Limb (tissue), 2 donors: Measurements from ENCODE around the gene CRACR2A.

Experiments used
- DNase-seq, 2 donors: peaks; one replicate each; pipeline ENCODE4 v3.0.0-alpha.2; 2016; ENCODE audit errors: extremely low spot score in 2 of 2

CRACR2A gene

DNA sequence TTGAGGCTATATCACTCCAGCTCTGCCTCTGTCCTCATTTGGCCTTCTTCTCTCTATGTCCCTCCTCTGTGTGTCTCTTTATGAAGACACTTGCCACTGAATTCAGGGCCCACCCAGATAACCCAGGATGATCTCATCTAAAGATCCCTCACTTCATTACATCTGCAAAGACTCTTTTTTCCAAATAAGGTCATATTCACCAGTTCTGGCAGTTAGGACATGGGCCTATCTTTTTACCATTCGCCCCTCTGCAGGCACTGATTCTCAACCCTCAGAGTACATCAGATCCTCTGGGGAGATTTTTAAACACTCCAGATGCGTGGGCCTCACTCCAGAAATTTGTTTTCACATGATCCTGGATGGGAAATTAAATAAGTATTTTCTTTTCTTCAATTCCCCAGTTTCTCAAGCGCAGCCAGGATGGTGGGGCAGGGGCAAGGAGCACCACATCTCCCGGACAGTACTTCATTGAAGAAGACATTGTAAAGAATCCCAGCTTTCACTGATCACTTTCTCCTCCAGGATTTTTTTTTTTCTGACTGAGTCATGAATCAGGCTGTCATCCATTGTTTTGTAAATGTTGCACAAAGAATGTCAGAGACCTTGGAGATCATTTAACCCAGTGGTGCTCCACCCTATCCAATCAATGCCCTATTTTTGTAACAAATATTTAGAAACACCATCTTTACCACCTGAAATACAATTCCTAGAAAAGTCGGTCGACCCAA lies 27.4 kb downstream of the CRACR2A start:
- no peak for DNase-seq

DNA sequence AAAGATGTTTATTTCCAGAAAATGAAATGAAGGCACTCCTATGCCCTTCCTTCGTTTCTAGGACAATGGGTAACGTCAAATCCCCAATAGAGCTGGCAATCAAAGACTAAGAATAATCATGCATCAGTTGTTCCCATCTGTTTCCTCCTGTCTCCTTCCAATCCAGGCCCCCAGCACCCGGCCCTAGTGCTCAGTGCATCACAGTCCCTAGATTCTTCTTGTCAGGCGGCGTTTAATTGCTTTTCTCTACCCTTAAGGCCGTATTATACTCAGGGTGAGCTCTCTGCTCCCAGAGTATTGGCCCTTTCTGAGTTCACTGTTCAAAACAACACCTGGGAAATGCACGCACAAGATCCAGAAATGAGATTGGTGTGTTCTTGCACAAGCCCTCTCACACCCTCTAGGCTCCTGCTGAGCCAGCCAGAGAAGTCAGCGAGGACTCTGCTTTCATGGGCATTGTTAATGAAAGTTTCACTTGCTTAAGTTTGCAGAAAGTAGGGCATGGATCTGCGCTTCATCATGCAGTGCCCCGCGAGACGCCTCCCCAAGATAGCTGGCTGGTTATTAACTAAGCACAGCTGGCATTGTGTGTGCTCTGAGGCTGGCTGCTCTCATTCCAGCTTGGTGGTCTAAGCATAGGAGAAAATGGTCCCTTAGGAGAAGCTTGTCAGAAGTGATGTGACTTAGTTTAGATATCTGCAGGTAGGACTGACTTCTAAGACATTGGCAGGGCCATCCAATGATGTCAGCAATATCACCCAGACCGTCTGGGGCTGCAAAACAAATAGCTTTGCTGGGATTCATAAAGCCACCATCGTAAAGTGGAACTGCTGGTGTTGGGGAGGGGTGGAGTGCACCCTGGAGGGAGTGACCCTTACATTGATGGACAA lies 28.7 kb downstream of the CRACR2A start:
- DNase-seq = no peak

DNA sequence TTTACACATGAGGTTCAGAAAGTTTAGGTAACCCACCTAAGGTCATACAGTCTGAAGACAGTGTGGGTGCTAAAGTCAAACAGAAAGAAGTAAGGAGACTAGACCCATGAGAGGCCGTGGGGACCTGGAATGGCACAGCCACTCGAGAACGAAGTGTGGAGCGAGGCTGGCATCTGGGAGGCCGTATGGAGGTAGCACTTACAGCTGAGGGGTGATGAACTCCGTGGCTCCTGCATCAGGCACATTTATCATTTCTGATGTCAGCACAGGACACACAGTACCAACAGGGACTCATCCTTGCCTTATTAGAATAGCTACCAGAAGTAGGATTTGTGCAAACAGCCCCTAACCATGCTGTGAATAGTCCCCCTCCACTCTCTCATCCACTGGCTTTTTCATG lies 30.5 kb downstream of the CRACR2A start:
- DNase-seq = no peak

DNA sequence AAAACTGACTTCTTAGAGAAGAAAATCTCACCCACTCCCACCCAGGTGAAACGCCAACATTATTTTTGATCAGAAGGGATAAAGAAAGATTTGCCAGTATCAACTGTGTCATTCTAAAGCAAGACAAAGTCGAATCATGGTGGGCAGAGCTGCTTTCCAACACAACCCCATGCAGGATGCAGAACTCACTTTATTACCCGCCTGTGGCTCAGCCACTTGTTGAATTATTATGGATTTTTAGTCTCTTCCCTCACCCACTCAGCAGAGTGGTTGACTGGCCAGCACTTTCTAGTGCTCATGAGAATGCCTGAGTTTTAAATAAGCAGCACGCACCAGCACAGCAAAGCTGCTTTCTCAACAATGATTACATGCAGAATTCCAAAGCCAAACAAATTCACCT lies 32.1 kb downstream of the CRACR2A start:
- no peak for DNase-seq

DNA sequence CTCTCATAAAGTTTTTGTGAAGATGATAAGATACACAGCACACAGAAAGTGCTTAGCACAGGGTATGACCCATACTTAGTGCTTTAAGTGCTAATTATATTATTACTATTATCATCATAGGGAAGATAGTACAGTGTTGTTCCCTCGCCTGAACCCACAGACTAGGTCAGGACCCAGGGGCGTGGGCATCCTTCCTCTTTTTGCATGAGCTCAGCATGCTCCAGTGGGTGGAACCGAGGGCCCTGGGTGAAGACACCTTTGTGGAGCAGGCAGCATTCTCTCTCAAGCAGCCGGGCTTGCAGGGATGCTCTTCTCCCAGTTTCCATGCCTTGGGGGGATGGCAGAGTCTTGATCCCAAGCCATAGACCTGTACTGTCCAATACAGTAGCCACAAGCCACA lies 34.8 kb downstream of the CRACR2A start:
- DNase-seq = no peak

DNA sequence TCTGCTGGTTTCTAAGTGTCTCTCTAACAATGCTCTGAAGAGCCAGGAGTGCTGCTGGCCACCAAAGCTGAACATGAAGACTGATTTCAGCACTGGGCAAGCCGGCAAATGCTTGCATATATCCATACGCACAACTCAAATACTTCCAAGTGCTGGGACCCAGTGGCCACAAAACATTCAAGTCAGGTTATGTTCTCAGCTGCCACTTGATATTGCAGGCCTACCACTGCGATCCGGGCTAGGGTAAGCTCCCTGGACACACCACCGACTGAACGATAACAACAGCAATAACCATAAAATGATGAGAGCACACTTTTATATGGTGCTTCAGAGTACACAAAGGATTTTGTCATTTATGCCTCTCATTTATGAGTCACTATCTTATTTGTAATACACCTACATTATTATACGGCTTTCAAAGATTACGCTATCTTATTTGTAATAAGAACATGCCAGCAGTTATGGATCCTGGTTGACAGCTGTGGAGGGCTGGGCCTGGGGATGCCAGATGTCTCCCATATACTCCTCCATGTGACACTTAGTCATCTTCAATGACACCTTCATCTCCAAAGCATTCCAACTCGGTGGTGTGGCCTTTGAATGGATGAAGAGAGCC lies 35.5 kb downstream of the CRACR2A start:
- DNase-seq = no peak

DNA sequence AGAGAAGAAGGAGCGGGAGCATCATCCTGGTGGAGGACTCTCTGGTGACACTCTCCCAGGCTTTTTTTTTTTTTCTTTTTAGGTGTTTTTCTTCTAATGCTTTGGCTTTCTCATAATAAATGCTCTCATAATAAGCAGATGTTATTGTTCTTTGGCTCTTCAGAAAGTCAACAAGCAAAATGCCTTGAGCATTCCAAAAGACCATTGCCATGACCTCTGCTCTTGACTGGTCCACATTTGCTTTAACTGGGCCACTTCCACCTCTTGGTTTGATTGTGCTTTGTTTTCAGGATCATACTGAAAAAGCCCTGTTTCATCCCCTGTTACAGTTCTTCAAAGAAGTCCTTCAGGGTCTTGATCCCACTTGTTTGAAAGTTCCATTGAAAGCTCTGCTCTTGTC lies 36.9 kb downstream of the CRACR2A start:
- DNase-seq = no peak

DNA sequence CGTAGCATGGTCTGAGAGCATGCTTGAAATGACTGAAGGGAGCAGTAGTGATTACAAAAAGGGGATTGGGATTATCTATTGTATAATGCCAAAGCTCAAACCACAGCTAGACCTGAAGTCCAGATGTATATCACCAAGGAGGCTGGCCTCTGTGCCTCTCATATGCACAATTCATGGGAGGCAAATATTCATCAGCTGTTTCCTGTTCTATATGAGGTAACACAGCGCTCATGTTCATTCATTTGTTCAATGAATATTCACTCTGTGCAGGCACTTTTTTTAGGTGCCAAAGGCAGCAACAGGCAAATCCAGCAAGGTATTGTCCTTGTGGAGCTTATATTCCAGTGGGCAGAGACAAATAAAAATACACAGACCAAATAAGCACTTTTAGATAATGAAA lies 39.0 kb downstream of the CRACR2A start:
- DNase-seq = no peak

DNA sequence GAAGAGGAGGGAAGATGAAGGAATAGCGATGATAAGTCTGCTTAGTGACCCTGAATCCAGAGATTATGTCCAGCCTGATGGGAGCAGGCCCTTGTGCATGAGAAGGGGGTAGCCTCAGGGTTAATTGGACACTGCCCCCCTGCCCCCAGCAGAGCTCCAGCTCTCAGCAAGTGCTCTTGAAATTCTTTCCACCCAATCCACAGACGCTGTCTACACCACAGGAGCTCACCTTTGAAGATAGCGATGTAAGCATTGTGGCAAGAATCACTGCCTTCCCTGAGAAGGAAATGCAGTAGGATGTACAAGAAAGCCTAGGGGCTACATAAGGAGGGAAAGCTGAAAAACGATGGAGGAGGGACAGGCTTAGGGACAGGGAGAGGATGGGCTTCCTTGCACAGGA lies 39.4 kb downstream of the CRACR2A start:
- DNase-seq = no peak

DNA sequence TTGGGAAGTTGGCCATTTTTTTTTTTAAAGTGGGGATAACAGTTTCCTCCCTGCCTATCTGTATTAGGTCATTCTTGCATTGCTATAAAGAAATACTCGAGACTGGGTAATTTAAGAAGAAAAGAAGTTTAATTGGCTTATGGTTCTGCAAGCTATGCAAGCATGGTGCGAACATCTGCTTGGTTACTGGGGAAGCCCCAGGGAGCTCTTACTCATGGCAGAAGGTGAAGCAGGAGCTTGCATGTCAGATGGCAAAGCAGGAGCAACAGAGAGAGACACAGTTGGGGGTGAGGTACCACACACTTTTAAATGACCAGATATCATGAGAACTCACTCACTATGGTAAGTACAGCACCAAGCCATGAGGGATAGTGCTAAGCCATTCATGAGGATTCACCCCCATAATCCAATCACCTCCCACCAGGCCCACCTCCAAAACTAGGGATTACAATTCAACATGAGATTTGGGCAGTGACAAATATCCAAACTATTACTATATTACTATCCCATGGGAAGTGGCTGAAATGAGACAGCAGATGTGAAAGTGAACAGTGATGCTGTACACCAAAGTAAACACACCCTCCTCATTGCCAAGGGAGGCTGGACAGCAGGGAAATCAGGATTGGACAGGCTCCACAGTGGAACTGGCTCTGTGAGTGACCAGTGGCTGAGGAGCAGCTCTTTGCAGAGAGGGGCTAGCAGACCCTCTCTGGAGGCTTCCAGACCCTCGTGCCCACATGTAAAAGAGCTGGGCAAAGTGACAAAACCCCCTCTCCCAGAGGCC lies 40.5 kb downstream of the CRACR2A start:
- no peak for DNase-seq

DNA sequence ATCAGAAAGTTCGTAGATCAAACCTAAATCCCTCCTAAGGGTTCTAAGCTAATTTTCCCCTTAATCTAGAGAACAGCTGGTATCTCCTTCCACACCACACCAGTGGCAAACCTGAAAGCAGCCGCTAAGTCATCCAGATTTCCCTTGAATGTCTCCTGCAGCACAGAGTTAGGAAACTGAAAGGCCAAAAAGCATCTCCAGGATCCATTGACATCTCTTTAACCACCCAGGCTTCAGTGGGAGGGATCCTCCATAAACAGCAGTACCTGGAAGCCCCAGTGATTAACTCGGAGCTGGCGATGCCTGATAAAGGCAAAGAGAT lies 47.6 kb downstream of the CRACR2A start:
- DNase-seq = no peak

DNA sequence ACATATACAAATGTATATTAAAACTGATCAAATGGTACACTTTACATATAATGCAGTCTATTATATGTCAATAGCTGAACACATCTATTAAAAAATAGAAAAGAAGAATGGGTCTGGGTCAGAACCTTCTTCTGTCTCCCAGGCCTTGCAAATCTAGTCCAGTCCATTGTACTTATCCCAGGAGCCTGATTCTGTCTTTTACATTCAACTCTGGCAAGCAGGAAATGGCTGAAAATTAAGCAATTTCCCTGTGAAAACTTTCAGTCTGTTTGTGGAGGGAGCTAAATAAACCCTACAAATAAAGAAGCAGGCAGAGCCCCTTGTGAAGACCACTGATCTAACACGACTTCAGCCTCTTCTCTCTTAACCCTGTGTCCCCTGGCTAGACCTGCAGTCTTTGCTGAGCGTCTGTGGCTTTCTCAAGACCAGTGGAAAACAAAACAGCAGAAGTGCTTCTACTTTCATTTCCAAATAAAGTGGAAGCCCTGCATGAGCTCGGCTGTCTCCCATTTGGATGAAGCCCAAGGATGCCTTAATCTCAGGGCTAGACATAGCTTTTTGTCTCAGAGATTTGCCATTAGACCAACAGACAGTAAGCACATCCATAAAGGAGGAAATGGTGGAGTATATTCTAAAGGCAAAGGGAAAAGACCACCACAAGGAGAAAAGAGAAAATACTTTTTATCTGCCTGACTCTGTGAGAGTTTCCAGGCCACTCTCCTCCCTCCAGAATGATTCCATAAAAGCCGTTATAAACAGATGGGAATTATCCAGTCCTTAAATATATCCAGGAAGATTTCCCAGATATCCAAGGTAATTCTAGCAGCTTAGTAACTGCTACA lies 48.2 kb downstream of the CRACR2A start:
- no peak for DNase-seq

DNA sequence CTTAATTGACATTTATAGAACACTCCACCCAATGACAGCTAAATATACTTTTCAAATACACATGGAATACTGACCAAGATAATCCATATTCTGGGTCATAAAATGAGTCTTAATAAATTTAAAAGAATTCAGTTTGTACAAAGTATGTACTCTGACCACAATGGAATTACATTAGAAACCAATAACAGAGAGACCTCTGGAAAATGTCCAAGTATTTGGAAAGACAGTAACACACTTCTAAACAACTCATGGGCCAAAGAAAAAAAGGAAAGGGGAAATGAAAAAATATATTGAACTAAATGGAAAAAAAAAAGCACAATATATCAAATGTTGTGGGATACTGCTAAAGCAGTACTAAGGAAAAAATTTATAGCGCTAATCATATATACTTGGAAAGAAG lies 52.0 kb downstream of the CRACR2A start:
- no peak for DNase-seq

DNA sequence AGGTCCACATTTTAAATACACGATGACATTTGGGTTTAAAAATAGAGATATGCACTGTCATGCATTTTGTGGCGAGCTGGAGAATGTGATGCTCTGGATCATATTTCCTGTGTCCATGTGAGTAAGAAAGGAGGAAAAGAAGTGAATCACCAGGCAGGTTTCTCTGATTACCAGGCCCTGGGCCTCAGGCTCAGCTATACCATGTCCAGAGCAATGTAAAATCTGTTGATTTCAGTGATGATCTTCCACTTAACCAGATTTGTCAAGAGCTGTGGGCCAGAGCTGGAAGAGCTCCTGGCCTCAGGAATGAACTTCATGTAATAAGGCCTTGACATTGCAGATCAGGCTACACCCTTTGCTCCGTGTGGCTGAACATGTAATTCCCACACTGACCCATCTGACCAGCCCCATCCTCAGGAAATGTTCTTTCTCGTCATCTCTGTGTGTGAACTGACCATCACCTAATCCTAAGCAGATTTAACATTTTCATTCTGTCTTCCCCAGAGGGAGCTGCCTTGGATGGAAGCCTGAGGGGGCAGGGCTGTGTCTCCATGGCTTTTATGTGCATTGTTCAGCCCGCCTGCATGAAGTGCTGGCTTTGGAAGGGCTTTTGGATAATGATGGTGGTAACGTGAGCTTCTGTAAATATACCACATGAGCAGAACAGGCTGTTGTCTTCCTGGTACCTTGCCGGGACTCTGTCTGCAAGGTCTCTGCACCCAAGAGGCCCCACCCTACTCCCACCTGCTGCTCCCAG lies 54.5 kb downstream of the CRACR2A start:
- DNase-seq = peak; percentile 30 to 52

DNA sequence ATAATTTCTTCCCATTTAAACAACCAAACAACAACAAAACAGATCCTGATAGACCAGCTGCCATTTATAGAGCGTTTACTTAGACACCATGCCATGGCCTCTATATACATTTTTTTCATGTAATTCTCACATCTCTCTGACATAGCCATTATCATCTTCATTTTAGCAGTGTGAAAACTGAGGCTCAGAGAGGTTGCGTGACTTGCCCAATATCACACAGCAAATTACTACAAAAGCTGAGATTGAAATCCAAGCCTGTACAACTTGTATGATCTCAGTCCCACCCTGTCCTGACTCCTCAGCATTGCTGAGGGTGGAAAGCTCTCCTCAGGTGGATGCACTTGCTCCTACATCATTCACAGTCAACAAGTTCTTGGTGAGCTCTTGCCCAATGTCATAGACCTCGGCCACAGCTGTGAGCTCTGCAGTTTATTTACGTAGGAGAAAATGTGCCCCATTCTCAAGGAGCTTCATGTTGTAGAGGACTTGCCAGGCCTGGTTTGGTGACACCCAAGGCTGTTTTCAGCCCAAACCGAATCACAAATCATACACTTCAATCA lies 55.5 kb downstream of the CRACR2A start:
- no peak for DNase-seq

DNA sequence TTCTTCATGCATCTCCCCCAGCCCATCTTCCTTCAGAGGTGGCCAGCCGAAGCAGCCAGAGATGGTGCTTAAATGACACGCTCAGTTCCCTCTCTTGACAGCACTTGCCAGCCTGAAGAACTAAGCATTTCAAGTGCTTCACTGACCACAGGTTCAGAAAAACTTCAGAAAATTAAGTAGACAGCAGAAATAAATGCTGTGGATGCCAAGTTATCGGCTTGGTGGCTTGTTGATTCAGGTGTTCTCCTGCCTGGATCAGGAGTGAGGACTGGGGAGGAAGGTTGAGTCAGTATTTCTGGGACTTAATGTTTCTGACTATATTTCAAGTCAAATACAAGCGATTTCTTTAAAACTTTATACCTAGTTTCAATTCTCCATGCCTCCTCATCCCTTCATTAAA lies 58.2 kb downstream of the CRACR2A start:
- DNase-seq = no peak

DNA sequence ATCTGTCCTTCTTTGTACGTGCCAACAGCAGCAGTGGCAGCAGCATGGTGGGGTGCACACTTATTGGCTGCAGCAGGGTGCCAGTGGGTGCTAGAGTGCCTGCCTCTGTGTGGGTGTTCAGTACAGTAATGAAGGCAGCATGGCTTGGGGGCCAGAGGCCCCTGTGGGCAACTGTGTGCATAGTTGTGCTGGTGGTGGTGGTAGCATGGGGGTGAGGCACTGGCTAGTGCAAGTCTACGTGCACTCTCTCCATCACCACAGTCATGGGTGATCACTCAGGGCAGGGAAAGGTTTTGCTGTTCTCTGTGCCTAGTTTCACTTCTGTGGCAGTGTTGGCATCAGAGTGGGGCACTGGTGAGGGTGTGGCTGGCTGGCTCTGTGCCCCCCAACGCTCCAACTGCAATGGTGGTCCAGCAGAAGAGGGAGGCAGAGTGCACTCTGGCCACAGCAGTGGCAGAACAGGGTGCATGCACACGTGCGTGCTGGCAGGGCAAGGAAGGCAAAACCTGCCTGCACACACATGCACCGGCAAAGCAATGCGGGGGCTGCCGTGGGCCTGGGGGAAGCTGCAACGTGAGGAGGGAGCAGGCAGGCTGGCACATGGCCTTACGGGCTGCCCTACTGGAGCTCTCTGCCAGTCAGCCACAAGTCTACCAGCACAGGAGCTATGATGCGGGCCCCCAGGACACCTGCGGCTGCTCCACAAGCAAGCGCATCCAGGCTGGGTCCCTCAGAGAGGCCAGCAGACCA lies 60.1 kb downstream of the CRACR2A start:
- DNase-seq = no peak

DNA sequence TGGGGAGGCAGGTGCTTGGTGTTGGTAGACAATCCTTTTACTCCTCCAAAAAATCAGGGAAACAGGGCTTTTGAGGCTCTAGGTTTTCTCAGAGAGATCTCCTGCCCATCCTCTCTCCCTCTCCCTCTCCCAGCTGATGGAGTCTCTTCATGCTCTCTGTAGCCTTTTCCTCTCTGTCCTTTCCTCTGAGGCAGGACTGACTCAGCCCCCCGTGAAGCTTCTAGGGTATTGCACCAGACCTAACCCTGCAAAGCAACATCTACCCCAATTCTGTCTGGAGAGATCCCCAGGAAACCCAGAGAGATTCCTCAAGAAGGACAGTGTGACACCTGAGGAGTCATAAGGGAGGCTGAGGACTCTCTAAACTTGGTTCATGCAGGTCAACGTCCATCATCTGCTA lies 66.4 kb downstream of the CRACR2A start:
- no peak for DNase-seq

DNA sequence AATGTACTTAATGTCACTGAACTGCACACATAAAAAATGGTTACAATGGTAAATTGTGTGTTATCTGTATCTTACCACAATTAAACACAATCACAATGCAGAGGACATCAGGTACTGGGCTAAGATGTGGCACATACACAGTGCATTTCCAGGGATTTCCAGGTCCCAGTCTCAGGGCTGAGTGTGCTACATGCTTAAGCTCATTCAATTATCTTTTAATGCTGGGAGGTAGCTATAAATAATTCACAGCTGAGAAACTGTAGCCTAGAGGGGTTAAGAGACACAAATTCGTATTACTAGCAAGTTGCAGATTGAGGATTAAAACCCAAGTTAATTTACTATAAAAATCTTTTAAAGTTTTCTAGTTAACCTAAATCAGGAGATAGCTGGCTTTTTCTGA lies 67.1 kb downstream of the CRACR2A start:
- DNase-seq = no peak
